Loucy (cell line): Measurements from ENCODE around the gene CHIA.

Source experiments
- H2AFZ ChIP-seq: fragments of 200-600 bp; sonication (generic); 2 replicates; pipeline ENCODE4 v1.6.0; 2016; ENCODE audit warnings: antibody characterized with exemption, mild to moderate bottlenecking, low read length, moderate library complexity
- H3F3A ChIP-seq: fragments of 200-600 bp; 2 replicates; pipeline ENCODE4 v1.6.0; 2016; ENCODE audit warnings: antibody characterized with exemption, low read depth, mild to moderate bottlenecking
- H3K27me3 ChIP-seq: fragments of 200-600 bp; sonication (generic); 2 replicates; pipeline ENCODE4 v1.6.1; 2014; ENCODE audit warnings: low read length, mild to moderate bottlenecking; ENCODE audit not compliant: insufficient read depth, poor library complexity, severe bottlenecking
- H3K36me3 ChIP-seq: fragments of 200-600 bp; sonication (generic); 2 replicates; pipeline ENCODE4 v1.6.1; 2016; ENCODE audit warnings: low read length; ENCODE audit not compliant: insufficient read depth
- H3K4me1 ChIP-seq: fragments of 200-600 bp; sonication (generic); 2 replicates; pipeline ENCODE4 v1.5.1; 2014; ENCODE audit warnings: low read length, mild to moderate bottlenecking; ENCODE audit not compliant: insufficient read depth, poor library complexity, severe bottlenecking
- H3K4me2 ChIP-seq: fragments of 200-600 bp; sonication (generic); 2 replicates; pipeline ENCODE4 v1.6.0; 2014; ENCODE audit warnings: antibody characterized with exemption, low read length, low read depth, mild to moderate bottlenecking; ENCODE audit not compliant: poor library complexity, severe bottlenecking
- H3K4me3 ChIP-seq: fragments of 200-600 bp; sonication (generic); 2 replicates; pipeline ENCODE4 v1.5.1; 2014; ENCODE audit warnings: low read length, mild to moderate bottlenecking, mixed read lengths; ENCODE audit not compliant: poor library complexity, severe bottlenecking
- H3K79me2 ChIP-seq: fragments of 200-600 bp; sonication (generic); 2 replicates; pipeline ENCODE4 v1.6.1; 2014; ENCODE audit warnings: low read length; ENCODE audit not compliant: insufficient read depth
- H3K9ac ChIP-seq: fragments of 200-600 bp; sonication (generic); 2 replicates; pipeline ENCODE4 v1.6.0; 2014; ENCODE audit warnings: mild to moderate bottlenecking, low read depth, low read length, moderate library complexity; ENCODE audit not compliant: poor library complexity, severe bottlenecking
- H3K9me2 ChIP-seq: fragments of 200-600 bp; sonication (generic); replicated peaks from 2 replicates; pipeline ENCODE4 v1.6.1; 2016; ENCODE audit warnings: low read depth, low read length, mixed read lengths
- H3K9me3 ChIP-seq: fragments of 200-600 bp; sonication (generic); 2 replicates; pipeline ENCODE4 v1.6.1; 2014; ENCODE audit warnings: mild to moderate bottlenecking, antibody characterized with exemption, low read length, low read depth; ENCODE audit not compliant: insufficient read depth
- H4K20me1 ChIP-seq: fragments of 200-600 bp; sonication (generic); 2 replicates; pipeline ENCODE4 v1.6.0; 2014; ENCODE audit warnings: antibody characterized with exemption, low read length, mild to moderate bottlenecking; ENCODE audit not compliant: insufficient read depth, poor library complexity, severe bottlenecking
- EZH2phosphoT487 ChIP-seq: fragments of 200-600 bp; IDR thresholded peaks from 2 replicates; pipeline ENCODE4 v1.6.1; 2018; ENCODE audit warnings: antibody characterized with exemption, mild to moderate bottlenecking, moderate library complexity, borderline replicate concordance
- TF ChIP-seq, protein P1 (sequence below): fragments of 200-600 bp; sonication (generic); conservative IDR thresholded peaks from 2 replicates; pipeline ENCODE4 v1.5.1; 2014; ENCODE audit warnings: mild to moderate bottlenecking, antibody characterized with exemption, low read length

CHIA gene

DNA sequence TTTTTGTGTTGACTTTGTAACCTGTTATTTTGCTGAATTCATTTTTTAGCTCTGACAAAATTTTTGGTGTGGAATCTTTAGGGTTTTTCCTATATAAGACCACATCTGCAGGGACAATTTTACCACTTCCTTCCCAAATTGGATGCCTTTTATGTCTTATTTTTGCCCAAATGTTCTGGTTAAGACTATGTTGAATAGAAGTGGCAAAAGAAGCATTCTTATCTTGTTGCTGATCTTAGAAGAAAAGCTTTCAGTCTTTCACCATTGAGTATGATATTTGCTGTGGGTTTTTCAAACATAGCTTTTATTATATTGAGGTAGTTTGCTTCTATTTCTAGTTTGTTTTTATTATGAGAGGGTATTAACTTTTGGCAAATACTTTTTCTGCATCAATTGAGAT, 3.7 kb downstream of the CHIA start:
- Histone ChIP-seq H3F3A (no peaks in the 10 kb centered on the region), H3K79me2 (no peaks in the 10 kb centered on the region), H4K20me1 (no peaks in the 10 kb centered on the region), H2AFZ (no peak overlapping the region), H3K36me3 (no peaks in the 10 kb centered on the region), H3K9me3 (no peaks in the 10 kb centered on the region), H3K9me2 (no peaks in the 10 kb centered on the region), H3K9ac (no peak overlapping the region), H3K4me2 (no peak overlapping the region), H3K4me3 (no peak overlapping the region), H3K4me1 (peaks cover 10% of the 10 kb centered on the region), H3K27me3 (no peaks in the 10 kb centered on the region)
- TF ChIP-seq, protein P1, sequence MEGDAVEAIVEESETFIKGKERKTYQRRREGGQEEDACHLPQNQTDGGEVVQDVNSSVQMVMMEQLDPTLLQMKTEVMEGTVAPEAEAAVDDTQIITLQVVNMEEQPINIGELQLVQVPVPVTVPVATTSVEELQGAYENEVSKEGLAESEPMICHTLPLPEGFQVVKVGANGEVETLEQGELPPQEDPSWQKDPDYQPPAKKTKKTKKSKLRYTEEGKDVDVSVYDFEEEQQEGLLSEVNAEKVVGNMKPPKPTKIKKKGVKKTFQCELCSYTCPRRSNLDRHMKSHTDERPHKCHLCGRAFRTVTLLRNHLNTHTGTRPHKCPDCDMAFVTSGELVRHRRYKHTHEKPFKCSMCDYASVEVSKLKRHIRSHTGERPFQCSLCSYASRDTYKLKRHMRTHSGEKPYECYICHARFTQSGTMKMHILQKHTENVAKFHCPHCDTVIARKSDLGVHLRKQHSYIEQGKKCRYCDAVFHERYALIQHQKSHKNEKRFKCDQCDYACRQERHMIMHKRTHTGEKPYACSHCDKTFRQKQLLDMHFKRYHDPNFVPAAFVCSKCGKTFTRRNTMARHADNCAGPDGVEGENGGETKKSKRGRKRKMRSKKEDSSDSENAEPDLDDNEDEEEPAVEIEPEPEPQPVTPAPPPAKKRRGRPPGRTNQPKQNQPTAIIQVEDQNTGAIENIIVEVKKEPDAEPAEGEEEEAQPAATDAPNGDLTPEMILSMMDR: no peak
- TF ChIP-seq EZH2phosphoT487: no peak

- Histone ChIP-seq H3K36me3 (no peaks in the 10 kb centered on the region), H3K4me1 (no peaks in the 10 kb centered on the region), H3K9me2 (no peaks in the 10 kb centered on the region), H3K4me3 (no peak overlapping the region), H2AFZ (no peak overlapping the region), H3K79me2 (no peaks in the 10 kb centered on the region), H4K20me1 (no peaks in the 10 kb centered on the region), H3K9ac (no peak overlapping the region), H3K27me3 (peaks cover 5% of the 10 kb centered on the region), H3F3A (no peaks in the 10 kb centered on the region), H3K9me3 (0 out of 2 replicates have a peak, but pooled peaks cover 2% of the 10 kb centered on the region), H3K4me2 (no peak overlapping the region)
- TF ChIP-seq EZH2phosphoT487: no peak
- TF ChIP-seq, protein P1: no peak
Observed at GRCh38 chr1:111302374-111302773, 11.7 kb downstream of the CHIA start.

DNA sequence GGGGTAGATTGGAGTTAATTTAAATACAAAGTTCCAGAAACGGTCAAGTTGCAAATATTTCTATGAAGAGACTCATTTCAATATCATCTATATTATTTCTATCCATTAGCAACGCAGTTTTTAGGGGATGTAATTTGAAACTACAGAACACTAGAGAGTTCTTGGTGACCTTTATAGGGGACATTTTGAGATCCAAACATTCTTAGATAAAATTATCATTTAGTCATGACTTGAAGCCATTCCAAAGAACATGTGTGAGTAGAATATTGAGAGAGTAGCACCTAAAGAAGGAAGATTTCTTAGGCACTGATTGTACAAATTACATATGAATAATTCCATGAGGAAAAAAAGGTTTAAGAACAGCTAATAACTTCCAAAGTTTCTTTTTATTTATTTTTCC, 19.0 kb downstream of the CHIA start:
- H3K36me3 ChIP-seq: no peaks in the 10 kb centered on the region

More for the DNA sequence above, 19.0 kb downstream of the CHIA start:
- TF ChIP-seq EZH2phosphoT487: no peak
- TF ChIP-seq, protein P1: no peak
- H2AFZ ChIP-seq: no peak overlapping the region
- H3K4me2 ChIP-seq: no peak overlapping the region
- no peaks in the 10 kb centered on the region for H4K20me1 ChIP-seq
- 0 out of 2 replicates have a peak, but pooled peaks cover 2% of the 10 kb centered on the region for H3K9me3 ChIP-seq
- no peak overlapping the region for H3K4me3 ChIP-seq
- peaks cover 4% of the 10 kb centered on the region for H3K27me3 ChIP-seq
- no peaks in the 10 kb centered on the region for H3K9me2 ChIP-seq
- no peak overlapping the region for H3K9ac ChIP-seq
- H3F3A ChIP-seq: no peaks in the 10 kb centered on the region
- no peaks in the 10 kb centered on the region for H3K4me1 ChIP-seq
- no peaks in the 10 kb centered on the region for H3K79me2 ChIP-seq
